ENCODE data around the gene TSACC.
A peak's percentile ranks its signal among the peaks of the same experiment; 100 is the strongest.

Gene TSACC

GRCh38 chr1:156376146-156376545 lies 37.8 kb downstream of the TSACC start:
- no peak for DNase-seq (ENCODE audit: low read depth in 3 of 3)

GRCh38 chr1:156376958-156377919 lies 38.9 kb downstream of the TSACC start:
- no peak for DNase-seq (ENCODE audit: low read depth in 3 of 3)

- DNase-seq (ENCODE audit: low read depth in 3 of 3) = no peak
Observed at GRCh38 chr1:156378557-156378956, 40.2 kb downstream of the TSACC start.

GRCh38 chr1:156379420-156380165 lies 41.3 kb downstream of the TSACC start:
- DNase-seq (ENCODE audit: low read depth in 3 of 3) = no peak

- no peak for DNase-seq (ENCODE audit: low read depth in 3 of 3)
Observed at GRCh38 chr1:156382561-156382960, 44.2 kb downstream of the TSACC start.

- peak; percentile 40 to 69 (median 42) for DNase-seq (ENCODE audit: low read depth in 3 of 3)
Observed at GRCh38 chr1:156383023-156383422, 44.7 kb downstream of the TSACC start.

GRCh38 chr1:156384007-156384406 lies 45.7 kb downstream of the TSACC start:
- DNase-seq (ENCODE audit: low read depth in 3 of 3) = no peak

- DNase-seq (ENCODE audit: low read depth in 3 of 3) = no peak
Observed at GRCh38 chr1:156384658-156385057, 46.3 kb downstream of the TSACC start.

- peak; percentile 56 to 65 (median 64) for DNase-seq (ENCODE audit: low read depth in 3 of 3)
Observed at GRCh38 chr1:156385534-156386031, 47.3 kb downstream of the TSACC start.

- DNase-seq (ENCODE audit: low read depth in 3 of 3) = no peak
Observed at GRCh38 chr1:156386134-156386901, 48.0 kb downstream of the TSACC start.

GRCh38 chr1:156386949-156387869 lies 48.9 kb downstream of the TSACC start:
- no peak for DNase-seq (ENCODE audit: low read depth in 3 of 3)

GRCh38 chr1:156387870-156388173 lies 49.5 kb downstream of the TSACC start:
- DNase-seq (ENCODE audit: low read depth in 3 of 3) = no peak

GRCh38 chr1:156388174-156389137 lies 50.1 kb downstream of the TSACC start:
- no peak for DNase-seq (ENCODE audit: low read depth in 3 of 3)

GRCh38 chr1:156389311-156389710 lies 51.0 kb downstream of the TSACC start:
- DNase-seq (ENCODE audit: low read depth in 3 of 3) = no peak

GRCh38 chr1:156390469-156391365 lies 52.4 kb downstream of the TSACC start:
- DNase-seq (ENCODE audit: low read depth in 3 of 3) = no peak

- DNase-seq (ENCODE audit: low read depth in 3 of 3) = no peak
Observed at GRCh38 chr1:156391366-156391677, 53.0 kb downstream of the TSACC start.

GRCh38 chr1:156391701-156392100 lies 53.4 kb downstream of the TSACC start:
- no peak for DNase-seq (ENCODE audit: low read depth in 3 of 3)

GRCh38 chr1:156392452-156392853 lies 54.1 kb downstream of the TSACC start:
- no peak for DNase-seq (ENCODE audit: low read depth in 3 of 3)

GRCh38 chr1:156393095-156393494 lies 54.8 kb downstream of the TSACC start:
- no peak for DNase-seq (ENCODE audit: low read depth in 3 of 3)
